Uterus (tissue), 4 donors: ENCODE results near the gene FBLN5. TPM values are rescaled to one million over a fixed set of nuclear protein-coding genes. Genes with fewer than 3 reads are reported as not detected.

ENCODE experiments used
- DNase-seq, 2 donors: peaks; one replicate each; pipeline ENCODE4 v3.0.0-alpha.2; 2019 to 2020
- H3K27ac ChIP-seq, 2 donors: fragments of 200-600 bp; sonication (generic); 1 replicate in 1 of 2; 2 replicates in 1 of 2; pipeline ENCODE4 v1.5.1; 2016 to 2018
- H3K27me3 ChIP-seq, 2 donors: fragments of 200-600 bp; sonication (generic); one replicate each; pipeline ENCODE4 v1.5.1; 2018 to 2019; ENCODE audit warnings: control low read depth in 1 of 2
- H3K36me3 ChIP-seq, 2 donors: fragments of 200-600 bp; sonication (generic); one replicate each; pipeline ENCODE4 v1.5.1; 2019; ENCODE audit warnings: control low read depth in 1 of 2
- H3K4me1 ChIP-seq, 2 donors: fragments of 200-600 bp; sonication (generic); one replicate each; pipeline ENCODE4 v1.5.1; 2018 to 2019; ENCODE audit warnings: control low read depth in 1 of 2
- H3K4me3 ChIP-seq, 2 donors: fragments of 200-600 bp; sonication (generic); 1 replicate in 1 of 2; 2 replicates in 1 of 2; pipeline ENCODE4 v1.5.1; 2018 to 2019; ENCODE audit warnings: mild to moderate bottlenecking in 1 of 2
- H3K9me3 ChIP-seq, 2 donors: fragments of 200-600 bp; sonication (generic); one replicate each; pipeline ENCODE4 v1.5.1; 2019; ENCODE audit warnings: control low read depth in 1 of 2
- POLR2A ChIP-seq, 2 donors: fragments of 450-650 bp; IDR thresholded peaks; one replicate each; pipeline ENCODE4 v1.6.1; 2016; ENCODE audit warnings: antibody characterized with exemption in 2 of 2, mild to moderate bottlenecking in 1 of 2, moderate library complexity in 1 of 2
- intact Hi-C: fragments of 100-400 bp; cut with DNase I; formaldehyde crosslinking; loops from one replicate; pipeline ENCODE4 v1.15.1; 2023; ENCODE audit warnings: low total_unique reads
- total RNA-seq, 4 donors: library from RNA; depleted of rRNA in 3 of 4; stranded (reverse); fragments of >200 nt in 3 of 4; gene quantifications; one replicate each; pipeline versions ENCODE4 v1.1.0 to v1.2.4, GENCODE V29; 2014 to 2023
- TF ChIP-seq, protein P1 (sequence below), 4 experiments: fragments of 200-600 bp in 2 of 4; fragments of 450-650 bp in 2 of 4; sonication (generic) in 2 of 4; IDR thresholded peaks; one replicate each; pipeline ENCODE4 v1.5.1; 2016 to 2019; ENCODE audit warnings: antibody characterized with exemption in 4 of 4, mild to moderate bottlenecking in 2 of 4, moderate library complexity in 1 of 4
- donor health status: DM: yes; HTN: yes; CAD: no.

FBLN5 gene, protein sequence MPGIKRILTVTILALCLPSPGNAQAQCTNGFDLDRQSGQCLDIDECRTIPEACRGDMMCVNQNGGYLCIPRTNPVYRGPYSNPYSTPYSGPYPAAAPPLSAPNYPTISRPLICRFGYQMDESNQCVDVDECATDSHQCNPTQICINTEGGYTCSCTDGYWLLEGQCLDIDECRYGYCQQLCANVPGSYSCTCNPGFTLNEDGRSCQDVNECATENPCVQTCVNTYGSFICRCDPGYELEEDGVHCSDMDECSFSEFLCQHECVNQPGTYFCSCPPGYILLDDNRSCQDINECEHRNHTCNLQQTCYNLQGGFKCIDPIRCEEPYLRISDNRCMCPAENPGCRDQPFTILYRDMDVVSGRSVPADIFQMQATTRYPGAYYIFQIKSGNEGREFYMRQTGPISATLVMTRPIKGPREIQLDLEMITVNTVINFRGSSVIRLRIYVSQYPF
- total RNA-seq = 100 to 1,000 TPM in 2 of 4 donors, 10 to 100 TPM in 2; 48.0 to 304 (median 165) TPM

DNA sequence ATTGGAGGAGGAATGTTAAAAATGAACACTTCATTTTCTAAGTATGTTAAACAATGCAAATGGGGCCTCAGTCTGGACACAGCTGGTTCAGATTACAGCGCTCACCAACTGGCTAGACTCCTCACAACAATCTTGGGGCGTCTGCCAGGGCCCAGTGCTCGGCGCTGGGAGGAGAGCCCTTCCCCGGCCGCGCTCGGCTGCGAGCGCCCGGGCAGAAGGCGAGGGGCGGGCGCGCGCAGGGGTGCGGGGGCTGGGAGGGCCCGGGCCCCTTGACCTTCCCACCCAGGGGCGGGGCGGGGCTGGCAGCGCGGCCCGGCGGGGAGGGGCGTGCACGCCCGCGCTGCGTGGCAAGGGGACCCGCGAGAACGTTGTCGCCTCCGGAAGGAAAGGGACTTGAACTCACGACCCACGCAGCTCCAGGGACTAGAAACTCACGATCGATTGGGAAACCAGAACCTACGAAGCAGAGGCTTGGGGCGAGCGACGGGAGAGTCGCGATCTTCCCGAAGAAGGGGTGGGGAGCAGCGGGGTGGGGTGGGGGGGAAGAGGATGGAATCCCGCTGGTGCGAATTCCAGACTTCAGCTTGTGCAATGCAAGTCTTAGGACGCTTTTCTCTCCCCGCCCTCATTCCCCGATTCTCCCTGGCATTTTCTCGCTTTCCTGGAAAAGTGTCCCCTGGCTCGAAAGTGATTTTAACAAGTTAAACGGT, at the start of gene FBLN5:
FBLN5 (minus strand) TSS at position 220 of the 710 bp plus-strand sequence. CDS start 465 bp downstream, outside the sequence.
- no peaks in the 10 kb centered on the region for H3K27me3 ChIP-seq
- peak; percentile 65 to 79 for DNase-seq

DNA sequence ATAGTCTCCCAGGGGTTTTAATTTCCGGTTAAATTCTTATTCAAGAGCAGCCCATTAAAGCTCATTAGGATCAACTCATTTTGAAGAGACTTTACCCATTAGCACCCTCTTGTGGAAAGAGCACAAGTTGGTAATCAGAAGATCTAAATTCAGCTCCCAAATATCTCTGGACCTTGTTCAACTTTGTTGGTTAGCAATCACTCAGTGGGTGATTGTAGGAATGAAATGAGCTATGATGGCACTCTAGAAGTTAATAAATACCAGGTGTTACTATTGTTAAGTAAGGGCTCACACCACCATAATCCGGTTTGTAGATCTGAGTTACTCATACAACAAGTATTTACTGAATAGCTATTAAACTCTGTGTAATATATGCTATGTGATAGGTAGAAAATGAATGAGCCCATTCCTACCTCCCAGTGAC, 49.5 kb upstream of the FBLN5 start:
- intact Hi-C loops = no loop called here
- H3K4me3 ChIP-seq = no peak overlapping the region
- no peaks in the 10 kb centered on the region for H3K9me3 ChIP-seq
- no peak for DNase-seq
- H3K27ac ChIP-seq = peak overlapping the region in 1 of 2 donors; percentile 62
- no peaks in the 10 kb centered on the region for H3K4me1 ChIP-seq
- no peaks in the 10 kb centered on the region for H3K27me3 ChIP-seq
- H3K36me3 ChIP-seq = no peaks in the 10 kb centered on the region
- TF ChIP-seq, protein P1, sequence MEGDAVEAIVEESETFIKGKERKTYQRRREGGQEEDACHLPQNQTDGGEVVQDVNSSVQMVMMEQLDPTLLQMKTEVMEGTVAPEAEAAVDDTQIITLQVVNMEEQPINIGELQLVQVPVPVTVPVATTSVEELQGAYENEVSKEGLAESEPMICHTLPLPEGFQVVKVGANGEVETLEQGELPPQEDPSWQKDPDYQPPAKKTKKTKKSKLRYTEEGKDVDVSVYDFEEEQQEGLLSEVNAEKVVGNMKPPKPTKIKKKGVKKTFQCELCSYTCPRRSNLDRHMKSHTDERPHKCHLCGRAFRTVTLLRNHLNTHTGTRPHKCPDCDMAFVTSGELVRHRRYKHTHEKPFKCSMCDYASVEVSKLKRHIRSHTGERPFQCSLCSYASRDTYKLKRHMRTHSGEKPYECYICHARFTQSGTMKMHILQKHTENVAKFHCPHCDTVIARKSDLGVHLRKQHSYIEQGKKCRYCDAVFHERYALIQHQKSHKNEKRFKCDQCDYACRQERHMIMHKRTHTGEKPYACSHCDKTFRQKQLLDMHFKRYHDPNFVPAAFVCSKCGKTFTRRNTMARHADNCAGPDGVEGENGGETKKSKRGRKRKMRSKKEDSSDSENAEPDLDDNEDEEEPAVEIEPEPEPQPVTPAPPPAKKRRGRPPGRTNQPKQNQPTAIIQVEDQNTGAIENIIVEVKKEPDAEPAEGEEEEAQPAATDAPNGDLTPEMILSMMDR (IDR thresholded peaks at IDR 0.05) = peak; percentile 46 to 65 (median 52)
- no peak for TF ChIP-seq POLR2A (IDR thresholded peaks at IDR 0.05)

More for the DNA sequence above, at the start of gene FBLN5:
- Histone ChIP-seq H3K36me3 (no peaks in the 10 kb centered on the region), H3K27ac (peak within 1 kb of the TSS; percentile 75 to 79), H3K9me3 (no peaks in the 10 kb centered on the region), H3K4me3 (peak within 1 kb of the TSS; percentile 49 to 50), H3K4me1 (no peaks in the 10 kb centered on the region)
- TF ChIP-seq, protein P1 (IDR thresholded peaks at IDR 0.05) = no peak
- TF ChIP-seq POLR2A (IDR thresholded peaks at IDR 0.05) = peak in 1 of 2 donors; percentile 32
- intact Hi-C loops = no loop called here

DNA sequence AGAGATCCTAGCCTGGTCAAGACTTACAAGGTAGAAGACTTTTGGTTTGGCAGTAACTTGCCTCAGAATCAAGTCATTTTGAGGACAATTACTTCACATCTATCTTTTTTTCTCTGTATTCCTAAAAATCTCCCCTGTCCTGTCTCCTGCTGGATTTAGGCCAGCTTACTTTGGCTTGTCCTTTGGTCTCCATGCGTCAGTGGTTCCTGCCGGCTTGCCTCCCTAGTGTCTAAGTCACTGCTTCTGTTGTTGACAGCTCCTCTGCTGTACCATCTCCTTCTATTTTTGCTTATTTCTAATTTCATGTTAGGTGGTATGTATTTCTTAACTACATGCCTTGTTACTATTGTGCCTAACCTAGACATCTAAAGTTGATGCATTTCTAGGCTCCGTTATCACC, 39.7 kb upstream of the FBLN5 start:
- no peaks in the 10 kb centered on the region for H3K27me3 ChIP-seq
- no peaks in the 10 kb centered on the region for H3K36me3 ChIP-seq
- H3K4me1 ChIP-seq = no peaks in the 10 kb centered on the region
- no peak overlapping the region for H3K27ac ChIP-seq
- no peak for DNase-seq
- TF ChIP-seq, protein P1 (IDR thresholded peaks at IDR 0.05) = no peak
- no peak for TF ChIP-seq POLR2A (IDR thresholded peaks at IDR 0.05)
- intact Hi-C loops = no loop called here
- H3K9me3 ChIP-seq = no peaks in the 10 kb centered on the region
- H3K4me3 ChIP-seq = no peak overlapping the region

DNA sequence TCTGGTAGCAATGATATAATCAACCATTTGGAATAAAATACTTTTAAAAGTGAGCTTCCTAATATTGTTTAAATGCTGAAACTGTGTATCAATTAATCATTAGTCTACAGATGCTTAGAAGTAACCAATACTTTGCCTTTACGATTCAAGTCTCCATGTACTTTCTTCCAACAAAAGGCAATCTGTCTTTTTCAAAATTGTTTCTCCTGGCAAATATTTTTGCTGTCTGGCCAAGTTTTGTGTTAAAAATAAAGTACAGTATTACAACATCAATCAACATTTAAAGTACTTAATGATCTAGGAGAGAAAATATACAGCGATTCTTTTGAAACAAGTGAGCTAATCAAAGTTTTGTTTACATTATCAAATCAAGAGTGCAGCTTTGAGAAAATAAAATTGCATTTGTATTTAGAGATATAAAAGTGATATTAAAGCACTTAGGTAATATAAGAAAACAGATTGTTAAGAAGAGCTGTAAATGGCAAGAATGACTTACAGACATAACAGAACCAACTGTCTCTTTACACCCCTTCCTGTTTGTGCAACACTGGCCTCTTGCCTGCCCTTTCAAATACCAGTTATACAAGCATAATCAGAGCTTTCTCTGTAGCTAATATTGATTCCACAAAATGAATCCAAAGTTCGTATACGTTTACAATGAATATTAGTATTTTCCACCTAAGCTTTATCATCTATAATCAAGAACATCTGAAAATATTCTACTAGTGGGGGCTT, 38.2 kb upstream of the FBLN5 start:
- H3K27me3 ChIP-seq = no peaks in the 10 kb centered on the region
- no peak overlapping the region for H3K4me3 ChIP-seq
- H3K9me3 ChIP-seq = no peaks in the 10 kb centered on the region
- no peaks in the 10 kb centered on the region for H3K36me3 ChIP-seq
- intact Hi-C loops = no loop called here
- DNase-seq = no peak
- peaks cover 0 to under 1% of the 10 kb centered on the region in 2 donors for H3K4me1 ChIP-seq
- no peak for TF ChIP-seq POLR2A (IDR thresholded peaks at IDR 0.05)
- H3K27ac ChIP-seq = peak overlapping the region in 1 of 2 donors; percentile 28

DNA sequence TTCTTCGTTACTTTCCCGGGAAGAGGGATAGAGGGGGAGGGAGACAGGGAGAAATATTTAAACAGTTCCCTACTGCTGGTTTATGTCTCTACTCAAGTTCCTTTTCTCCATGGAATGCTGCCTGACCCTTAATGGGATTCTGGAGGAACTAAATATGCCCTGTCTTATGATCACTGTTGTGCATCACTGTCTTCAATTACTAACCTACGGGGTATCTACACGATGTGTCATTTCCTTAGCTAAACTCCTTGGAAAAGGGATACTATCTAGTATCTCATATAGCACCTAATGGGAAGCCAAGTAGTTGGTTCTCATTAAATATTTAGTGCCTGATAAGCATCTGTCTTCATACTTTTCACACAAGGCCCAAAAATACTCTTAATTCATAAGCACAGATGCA, 37.5 kb upstream of the FBLN5 start:
- H3K27ac ChIP-seq = peak overlapping the region in 1 of 2 donors; percentile 28
- DNase-seq = no peak
- no peaks in the 10 kb centered on the region for H3K36me3 ChIP-seq
- H3K27me3 ChIP-seq = no peaks in the 10 kb centered on the region
- TF ChIP-seq, protein P1 (IDR thresholded peaks at IDR 0.05) = no peak
- no peak for TF ChIP-seq POLR2A (IDR thresholded peaks at IDR 0.05)
- intact Hi-C loops = no loop called here
- no peak overlapping the region for H3K4me3 ChIP-seq
- no peaks in the 10 kb centered on the region for H3K9me3 ChIP-seq
- peaks cover 0 to 8% of the 10 kb centered on the region in 2 donors for H3K4me1 ChIP-seq
